H1 (cell line): Measurements from ENCODE around the gene PA2G4. TPM values are rescaled to one million over a fixed set of nuclear protein-coding genes. Genes with fewer than 3 reads are reported as not detected.

Source experiments
- CBX8 ChIP-seq: fragments of 300-800, 300-1000 bp; sonication (generic); IDR thresholded peaks from 2 replicates; pipeline ENCODE4 v1.7.1; 2016; ENCODE audit warnings: low read depth, low read length, borderline replicate concordance
- CHD7 ChIP-seq: fragments of 300-600 bp; sonication (generic); IDR thresholded peaks from 2 replicates; pipeline ENCODE4 v1.7.1; 2012; ENCODE audit warnings: low read length, moderate library complexity, mild to moderate bottlenecking, inconsistent platforms; ENCODE audit not compliant: insufficient replicate concordance
- EP300 ChIP-seq, 2 experiments: IDR thresholded peaks; 1 replicate in 1 of 2; 2 replicates in 1 of 2; pipeline ENCODE4 v1.6.1; 2011 to 2012; ENCODE audit warnings: low read depth in 2 of 2, low read length in 2 of 2, mild to moderate bottlenecking in 2 of 2, borderline replicate concordance in 1 of 2, inconsistent platforms in 1 of 2, moderate library complexity in 1 of 2
- GABPA ChIP-seq: IDR thresholded peaks from 2 replicates; pipeline ENCODE4 v1.6.1; 2011; ENCODE audit warnings: mild to moderate bottlenecking, low read length, moderate library complexity, borderline replicate concordance; ENCODE audit not compliant: insufficient read depth
- JUN ChIP-seq: IDR thresholded peaks from 2 replicates; pipeline ENCODE4 v1.6.1; 2011; ENCODE audit warnings: low read depth, mild to moderate bottlenecking, improper control_type of control experiment, low read length
- PHF8 ChIP-seq: fragments of 200-600 bp; sonication (generic); conservative IDR thresholded peaks from 2 replicates; pipeline ENCODE4 v1.7.1; 2012; ENCODE audit warnings: low read depth, mild to moderate bottlenecking, inconsistent platforms, low read length, moderate library complexity
- POU5F1 ChIP-seq: IDR thresholded peaks from 2 replicates; pipeline ENCODE4 v1.6.1; 2011; ENCODE audit warnings: low read depth, mild to moderate bottlenecking, low read length, moderate library complexity
- SIX5 ChIP-seq: IDR thresholded peaks from 2 replicates; pipeline ENCODE4 v1.6.1; 2011; ENCODE audit warnings: mild to moderate bottlenecking, low read depth, low read length
- SP2 ChIP-seq: IDR thresholded peaks from 2 replicates; pipeline ENCODE4 v1.6.1; 2012; ENCODE audit warnings: mild to moderate bottlenecking, low read length, inconsistent platforms
- YY1 ChIP-seq: IDR thresholded peaks from 2 replicates; pipeline ENCODE4 v1.6.1; 2011; ENCODE audit warnings: low read depth, mild to moderate bottlenecking, low read length
- polyA plus RNA-seq, 7 experiments: library from polyadenylated mRNA; depleted of rRNA in 3 of 7; stranded (reverse) in 5 of 7; unstranded in 2 of 7; fragments of >200 nt in 5 of 7; fragments of 200-250 nt in 2 of 7; gene quantifications; 1 replicate in 5 of 7; 2 replicates in 1 of 7; 4 replicates in 1 of 7; pipeline versions ENCODE4 v1.2.1 to v1.2.3, GENCODE V29; 2011 to 2013; ENCODE audit warnings: missing spikeins in 2 of 7, mixed read lengths in 2 of 7
- total RNA-seq: library from RNA; stranded (reverse); fragmentation: NEBNext Ultra II Directional; extraction: Animal tissue kit (Norgen Biotek cat#: 25700); gene quantifications from 2 replicates; pipeline ENCODE4 v1.2.1, GENCODE V29; 2021

PA2G4 gene
- total and polyA plus RNA-seq, 2 of the 8 experiments (the other 6 are each of a cell fraction or from before 2014, with no cell fraction given): 159 to 242 TPM

GRCh38 chr12:56154246-56154771 lies 50.0 kb downstream of the PA2G4 start (continued):
- TF ChIP-seq CHD7 (no peak), SIX5 (no peak), SP2 (no peak), POU5F1 (no peak), YY1 (no peak), GABPA (no peak), JUN (no peak), CBX8 (no peak), EP300 (IDR thresholded peaks at IDR 0.05; ENCODE audit: borderline replicate concordance in 1 of 2, low read depth in 2 of 2, low read length in 2 of 2) (no peak), PHF8 (no peak)
